CD4-positive, CD25-positive, alpha-beta regulatory T cell (primary cell): ENCODE measurements around the gene NAXD. TPM values are rescaled to one million over a fixed set of nuclear protein-coding genes. Genes with fewer than 3 reads are reported as not detected.

Experiments
- ATAC-seq, 2 donors: fragments of 150-1000 bp; cut with Tn5 transposase; one replicate each; pipeline ENCODE4 v1.10.0; 2021; ENCODE audit warnings: low read depth in 2 of 2, moderate number of reproducible peaks in 2 of 2, moderate library complexity in 1 of 2
- DNase-seq, 3 donors: peaks; one replicate each; pipeline versions ENCODE4 v3.0.0 to v3.0.0-alpha.2; 2012 to 2022; ENCODE audit warnings: mixed read lengths in 1 of 3
- H3K27ac ChIP-seq: one replicate; pipeline ENCODE4 v1.7.0; 2013; ENCODE audit warnings: mild to moderate bottlenecking, low read length; ENCODE audit not compliant: insufficient read depth, poor library complexity, severe bottlenecking
- H3K27me3 ChIP-seq: one replicate; pipeline ENCODE4 v1.7.0; 2013; ENCODE audit warnings: low read length; ENCODE audit not compliant: control insufficient read depth, insufficient read depth
- H3K36me3 ChIP-seq: one replicate; pipeline ENCODE4 v1.7.0; 2013; ENCODE audit warnings: mild to moderate bottlenecking, low read length, moderate library complexity; ENCODE audit not compliant: control insufficient read depth, insufficient read depth
- H3K4me1 ChIP-seq: 2 replicates; pipeline ENCODE4 v1.7.0; 2013; ENCODE audit warnings: mild to moderate bottlenecking, low read length; ENCODE audit not compliant: insufficient read depth, control insufficient read depth, poor library complexity, severe bottlenecking
- H3K4me3 ChIP-seq: one replicate; pipeline ENCODE4 v1.7.0; 2013; ENCODE audit warnings: low read depth, mild to moderate bottlenecking, low read length, moderate library complexity
- H3K9me3 ChIP-seq, 2 experiments: 1 replicate in 1 of 2; 2 replicates in 1 of 2; pipeline ENCODE4 v1.7.0; 2013; ENCODE audit warnings: low read length in 2 of 2, mild to moderate bottlenecking in 1 of 2, moderate library complexity in 1 of 2; ENCODE audit not compliant: control insufficient read depth in 2 of 2
- H3K27ac Mint-ChIP-seq, 3 donors: one replicate each; pipeline ENCODE4 v1.8.0; 2020 to 2022; ENCODE audit warnings: mild to moderate bottlenecking in 3 of 3, mixed read lengths in 3 of 3, moderate library complexity in 2 of 3
- H3K27me3 Mint-ChIP-seq: one replicate; pipeline ENCODE4 v1.8.0; 2022; ENCODE audit warnings: mild to moderate bottlenecking, mixed read lengths
- H3K36me3 Mint-ChIP-seq: one replicate; pipeline ENCODE4 v1.8.0; 2020; ENCODE audit warnings: mixed read lengths
- H3K4me1 Mint-ChIP-seq, 4 donors: one replicate each; pipeline ENCODE4 v1.8.0; 2020 to 2022; ENCODE audit warnings: mixed read lengths in 4 of 4, mild to moderate bottlenecking in 1 of 4
- H3K4me3 Mint-ChIP-seq, 4 donors: one replicate each; pipeline ENCODE4 v1.8.0; 2020 to 2022; ENCODE audit warnings: mild to moderate bottlenecking in 4 of 4, mixed read lengths in 4 of 4, moderate library complexity in 3 of 4
- H3K9me3 Mint-ChIP-seq, 7 donors: one replicate each; pipeline ENCODE4 v1.8.0; 2020 to 2022; ENCODE audit warnings: mixed read lengths in 7 of 7, mild to moderate bottlenecking in 3 of 7, moderate library complexity in 2 of 7
- polyA plus RNA-seq, 4 donors: library from polyadenylated mRNA; unstranded; fragments of 300-500 nt; fragmentation: Illumina TruSeq; gene quantifications; one replicate each; pipeline ENCODE4 v1.2.3, GENCODE V29; 2021
- total RNA-seq: library from RNA; stranded (reverse); gene quantifications from one replicate; pipeline ENCODE4 v1.2.3, GENCODE V29; 2022

The NAXD gene
- total and polyA plus RNA-seq, 5 donors from 2014 or later: 20.8 to 28.2 (median 24.4) TPM

DNA sequence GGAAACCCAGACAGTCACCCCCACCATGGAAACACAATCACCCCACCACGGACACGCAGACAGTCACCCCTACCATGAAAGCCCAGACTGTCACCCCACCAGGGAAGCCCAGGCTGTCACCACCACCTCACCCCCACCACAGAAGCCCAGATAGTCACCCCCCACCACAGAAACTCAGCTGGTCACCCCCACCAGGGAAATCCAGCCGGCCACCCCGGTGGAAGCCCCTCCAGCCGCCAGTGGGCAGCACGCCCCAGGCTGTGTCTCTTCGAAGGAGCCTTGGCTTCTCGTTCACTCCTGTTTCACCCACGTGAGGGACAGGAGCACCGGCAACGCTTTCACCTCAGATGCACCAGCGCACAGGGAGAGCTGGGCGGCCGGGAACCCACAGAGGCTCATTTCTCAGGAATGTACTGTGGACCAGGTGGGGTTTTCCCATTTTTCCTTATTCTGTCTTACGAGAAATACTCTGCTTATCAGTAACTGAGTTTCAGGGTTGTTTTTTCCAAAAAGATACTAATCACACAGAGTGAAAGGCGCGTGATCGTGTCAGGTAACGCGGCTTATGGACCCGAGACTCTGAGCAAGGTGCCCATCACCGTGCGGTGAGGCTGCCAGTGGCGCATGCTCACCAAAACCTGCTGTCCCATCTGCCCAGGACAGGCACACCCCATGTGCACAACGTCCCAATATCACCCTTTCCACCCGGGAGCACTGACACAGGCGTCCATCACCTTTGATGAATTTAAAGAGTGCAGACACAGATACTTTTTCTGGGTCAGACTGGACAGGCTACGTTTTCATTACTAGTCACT is 62.6 kb downstream of the NAXD start:
- Mint-ChIP-seq H3K4me3 (no peak overlapping the region), H3K27me3 (no peaks in the 10 kb centered on the region), H3K9me3 (peaks cover 0 to 1% (median 0%) of the 10 kb centered on the region in 7 donors), H3K27ac (peak overlapping the region in 1 of 3 donors; percentile 26), H3K36me3 (peaks cover 39% of the 10 kb centered on the region), H3K4me1 (peaks cover 0 to 15% (median 7%) of the 10 kb centered on the region in 4 donors)
- Histone ChIP-seq H3K4me1 (no peaks in the 10 kb centered on the region), H3K27ac (no peak overlapping the region), H3K9me3 (no peaks in the 10 kb centered on the region), H3K4me3 (no peak overlapping the region), H3K36me3 (peaks cover 48% of the 10 kb centered on the region), H3K27me3 (no peaks in the 10 kb centered on the region)
- ATAC-seq (no peak), DNase-seq (no peak)

GRCh38 chr13:110680852-110681251 is 65.5 kb downstream of the NAXD start:
- no peak overlapping the region for H3K27ac Mint-ChIP-seq
- no peak overlapping the region for H3K27ac ChIP-seq
- DNase-seq: peak in 2 of 3 donors; percentile 11 to 24
- H3K4me1 ChIP-seq: no peaks in the 10 kb centered on the region
- H3K27me3 ChIP-seq: no peaks in the 10 kb centered on the region
- ATAC-seq: no peak
- H3K4me1 Mint-ChIP-seq: peaks cover 0 to 8% (median 6%) of the 10 kb centered on the region in 4 donors
- peaks cover 59% of the 10 kb centered on the region for H3K36me3 ChIP-seq
- H3K4me3 ChIP-seq: no peak overlapping the region
- no peak overlapping the region for H3K4me3 Mint-ChIP-seq
- H3K36me3 Mint-ChIP-seq: peaks cover 37% of the 10 kb centered on the region
- H3K9me3 ChIP-seq: no peaks in the 10 kb centered on the region
- peaks cover 0 to 1% (median 0%) of the 10 kb centered on the region in 7 donors for H3K9me3 Mint-ChIP-seq
- H3K27me3 Mint-ChIP-seq: no peaks in the 10 kb centered on the region

GRCh38 chr13:110681868-110682550 is 66.7 kb downstream of the NAXD start:
- Histone ChIP-seq H3K27ac (no peak overlapping the region), H3K4me1 (no peaks in the 10 kb centered on the region), H3K4me3 (no peak overlapping the region), H3K27me3 (no peaks in the 10 kb centered on the region), H3K9me3 (no peaks in the 10 kb centered on the region), H3K36me3 (peaks cover 59% of the 10 kb centered on the region)
- peaks cover 0 to 1% (median 0%) of the 10 kb centered on the region in 7 donors for H3K9me3 Mint-ChIP-seq
- peak overlapping the region in 2 of 3 donors; percentile 5 to 21 for H3K27ac Mint-ChIP-seq
- H3K4me1 Mint-ChIP-seq: peaks cover 0 to 8% (median 6%) of the 10 kb centered on the region in 4 donors
- H3K36me3 Mint-ChIP-seq: peaks cover 34% of the 10 kb centered on the region
- H3K4me3 Mint-ChIP-seq: no peak overlapping the region
- DNase-seq (no peak), ATAC-seq (no peak)
- H3K27me3 Mint-ChIP-seq: no peaks in the 10 kb centered on the region

- Histone ChIP-seq H3K9me3 (no peaks in the 10 kb centered on the region), H3K4me1 (no peaks in the 10 kb centered on the region), H3K36me3 (peaks cover 63% of the 10 kb centered on the region), H3K27me3 (no peaks in the 10 kb centered on the region), H3K4me3 (no peak overlapping the region), H3K27ac (no peak overlapping the region)
- peaks cover 0 to 1% (median 0%) of the 10 kb centered on the region in 7 donors for H3K9me3 Mint-ChIP-seq
- peak overlapping the region in 1 of 3 donors; percentile 20 for H3K27ac Mint-ChIP-seq
- H3K36me3 Mint-ChIP-seq: peaks cover 36% of the 10 kb centered on the region
- ATAC-seq: no peak
- no peak overlapping the region for H3K4me3 Mint-ChIP-seq
- no peaks in the 10 kb centered on the region for H3K27me3 Mint-ChIP-seq
- DNase-seq: no peak
- H3K4me1 Mint-ChIP-seq: peaks cover 0 to 8% (median 6%) of the 10 kb centered on the region in 4 donors
Measured at GRCh38 chr13:110682746-110683145, 67.4 kb downstream of the NAXD start.

DNA sequence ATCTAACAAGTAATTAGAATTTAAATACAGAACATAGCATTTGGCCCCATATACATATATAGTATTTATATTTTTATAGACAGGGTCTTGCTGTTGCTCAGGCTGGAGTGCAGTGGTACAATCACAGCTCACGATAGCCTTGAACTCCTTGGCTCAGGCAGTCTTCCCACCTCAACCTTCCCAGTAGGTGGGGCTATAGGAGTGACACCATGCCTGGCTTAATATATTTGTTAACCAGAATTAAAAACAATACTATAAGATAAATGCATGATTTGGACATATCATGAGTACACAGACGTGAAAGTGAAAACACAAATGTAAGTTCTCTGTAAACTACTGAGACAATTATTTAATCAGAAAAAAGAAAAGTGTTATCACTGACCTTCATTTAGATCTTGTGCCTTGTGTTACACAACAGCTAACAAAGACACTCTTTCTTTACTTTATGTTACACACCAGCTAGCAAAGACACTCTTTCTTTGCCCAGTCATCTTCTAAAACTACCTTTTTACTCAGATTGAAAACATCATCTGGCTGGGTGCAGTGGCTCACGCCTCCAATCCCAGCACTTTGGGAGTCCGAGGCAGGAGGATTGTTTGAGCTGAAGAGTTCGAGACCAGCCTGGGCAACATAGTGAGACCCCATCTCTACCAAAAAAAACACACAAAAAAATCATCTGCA is 68.0 kb downstream of the NAXD start:
- H3K4me3 ChIP-seq: no peak overlapping the region
- Mint-ChIP-seq H3K4me3 (no peak overlapping the region), H3K36me3 (peaks cover 32% of the 10 kb centered on the region), H3K27ac (no peak overlapping the region), H3K4me1 (peaks cover 0 to 6% (median 4%) of the 10 kb centered on the region in 4 donors), H3K9me3 (peaks cover 0 to 1% (median 0%) of the 10 kb centered on the region in 7 donors), H3K27me3 (no peaks in the 10 kb centered on the region)
- no peaks in the 10 kb centered on the region for H3K27me3 ChIP-seq
- H3K4me1 ChIP-seq: no peaks in the 10 kb centered on the region
- DNase-seq: peak; percentile 15 to 30 (median 21)
- peak in 1 of 2 donors; percentile 61 for ATAC-seq
- H3K9me3 ChIP-seq: no peaks in the 10 kb centered on the region
- H3K36me3 ChIP-seq: peaks cover 67% of the 10 kb centered on the region
- H3K27ac ChIP-seq: no peak overlapping the region

DNA sequence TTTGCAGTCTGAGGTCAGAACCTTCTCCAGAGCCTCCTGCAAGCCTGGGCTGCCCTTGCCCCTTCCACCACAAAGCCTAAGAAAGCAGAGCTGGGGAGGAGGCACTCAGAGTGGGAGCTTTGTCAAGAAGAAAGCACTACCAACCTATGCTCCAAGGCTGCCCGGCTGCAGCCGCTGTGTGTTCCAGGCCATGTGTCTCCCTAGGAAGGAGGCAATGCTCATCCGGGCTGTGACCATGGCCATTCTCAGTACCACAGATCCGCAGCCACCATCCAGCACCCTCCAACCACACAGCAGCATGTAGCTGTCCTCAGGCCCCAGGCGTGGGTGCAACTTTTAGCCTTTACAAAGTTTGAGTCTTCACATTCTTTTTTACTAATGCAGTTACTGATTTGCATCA is 68.6 kb downstream of the NAXD start:
- H3K9me3 Mint-ChIP-seq: no peaks in the 10 kb centered on the region
- peaks cover 0 to 6% (median 2%) of the 10 kb centered on the region in 4 donors for H3K4me1 Mint-ChIP-seq
- H3K9me3 ChIP-seq: no peaks in the 10 kb centered on the region
- H3K27me3 ChIP-seq: no peaks in the 10 kb centered on the region
- no peaks in the 10 kb centered on the region for H3K4me1 ChIP-seq
- no peaks in the 10 kb centered on the region for H3K27me3 Mint-ChIP-seq
- H3K36me3 Mint-ChIP-seq: peaks cover 27% of the 10 kb centered on the region
- ATAC-seq: no peak
- H3K4me3 ChIP-seq: no peak overlapping the region
- no peak for DNase-seq
- no peak overlapping the region for H3K4me3 Mint-ChIP-seq
- peaks cover 62% of the 10 kb centered on the region for H3K36me3 ChIP-seq
- H3K27ac ChIP-seq: no peak overlapping the region
- H3K27ac Mint-ChIP-seq: no peak overlapping the region

DNA sequence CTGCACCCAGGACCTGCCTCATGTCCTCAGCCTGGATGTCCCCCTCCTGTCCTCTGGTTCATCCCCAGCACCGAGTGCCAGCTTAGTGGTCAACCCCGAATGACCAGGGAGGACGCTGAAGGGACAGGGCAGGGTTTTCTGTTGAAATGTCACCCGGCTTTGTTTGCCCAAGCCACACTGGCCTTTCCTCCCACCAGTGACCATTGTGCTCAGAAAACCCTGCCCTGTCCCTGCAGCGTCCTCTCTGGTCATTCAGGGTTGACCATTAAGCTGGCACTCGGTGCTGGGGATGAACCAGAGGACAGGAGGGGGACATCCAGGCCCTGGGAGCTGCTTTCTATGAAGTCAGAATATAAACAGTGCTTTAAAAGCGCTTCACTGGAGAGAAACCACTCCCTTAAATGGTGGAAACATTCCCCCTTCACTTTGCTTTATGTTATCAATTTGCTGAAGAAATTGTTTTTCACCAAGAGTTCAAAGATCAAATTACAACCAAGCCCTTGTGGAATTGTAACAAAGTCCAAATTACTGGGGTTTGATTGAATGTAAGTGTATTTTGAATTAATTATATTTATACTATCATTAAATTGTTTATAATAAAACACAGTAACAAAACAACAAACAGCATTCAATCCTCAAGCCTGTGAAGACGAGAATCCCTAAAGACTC is 69.2 kb downstream of the NAXD start:
- Mint-ChIP-seq H3K36me3 (peaks cover 25% of the 10 kb centered on the region), H3K9me3 (no peaks in the 10 kb centered on the region), H3K4me1 (peaks cover 0 to 6% (median 2%) of the 10 kb centered on the region in 4 donors), H3K4me3 (no peak overlapping the region), H3K27me3 (no peaks in the 10 kb centered on the region), H3K27ac (no peak overlapping the region)
- Histone ChIP-seq H3K4me1 (no peaks in the 10 kb centered on the region), H3K4me3 (no peak overlapping the region), H3K27ac (no peak overlapping the region), H3K9me3 (no peaks in the 10 kb centered on the region), H3K36me3 (peaks cover 60% of the 10 kb centered on the region), H3K27me3 (no peaks in the 10 kb centered on the region)
- DNase-seq (no peak), ATAC-seq (no peak)
